Lower leg skin (tissue), 4 donors: Measurements from ENCODE around the gene SDCCAG8. TPM values are rescaled to one million over a fixed set of nuclear protein-coding genes. Genes with fewer than 3 reads are reported as not detected.

Experiments used
- DNase-seq, 2 donors: peaks; one replicate each; pipeline ENCODE4 v3.0.0-alpha.2; 2019; ENCODE audit warnings: low spot score in 2 of 2
- H3K4me3 ChIP-seq: fragments of 200-600 bp; sonication (generic); 2 replicates; pipeline ENCODE4 v1.5.1; 2017; ENCODE audit warnings: mild to moderate bottlenecking, low read depth; ENCODE audit not compliant: poor library complexity, severe bottlenecking
- POLR2A ChIP-seq, 2 donors: fragments of 450-650 bp; IDR thresholded peaks; one replicate each; pipeline ENCODE4 v1.6.1; 2016 to 2017; ENCODE audit warnings: antibody characterized with exemption in 2 of 2, mild to moderate bottlenecking in 1 of 2, moderate library complexity in 1 of 2
- WGBS, 2 donors: methylation state at CpG; one replicate each; pipeline ENCODE4 v1.1.5; 2018; 5-methylcytosine and 5-hydroxymethylcytosine counted together
- intact Hi-C: fragments of 100-400 bp; cut with DNase I; formaldehyde crosslinking; loops from one replicate; pipeline ENCODE4 v1.15.0; 2023; ENCODE audit warnings: low total_unique reads
- total RNA-seq, 4 donors: library from RNA; depleted of rRNA; stranded (reverse); fragments of >200 nt; gene quantifications; one replicate each; pipeline ENCODE4 v1.1.0, GENCODE V29; 2016
- TF ChIP-seq, protein P1 (sequence below), 3 donors: fragments of 450-650 bp; IDR thresholded peaks; one replicate each; pipeline ENCODE4 v1.5.1; 2016; ENCODE audit warnings: antibody characterized with exemption in 3 of 3, mild to moderate bottlenecking in 3 of 3, moderate library complexity in 2 of 3

The SDCCAG8 gene
- total RNA-seq, 4 donors from 2014 or later, result 20.0 to 53.6 (median 48.9) TPM

DNA sequence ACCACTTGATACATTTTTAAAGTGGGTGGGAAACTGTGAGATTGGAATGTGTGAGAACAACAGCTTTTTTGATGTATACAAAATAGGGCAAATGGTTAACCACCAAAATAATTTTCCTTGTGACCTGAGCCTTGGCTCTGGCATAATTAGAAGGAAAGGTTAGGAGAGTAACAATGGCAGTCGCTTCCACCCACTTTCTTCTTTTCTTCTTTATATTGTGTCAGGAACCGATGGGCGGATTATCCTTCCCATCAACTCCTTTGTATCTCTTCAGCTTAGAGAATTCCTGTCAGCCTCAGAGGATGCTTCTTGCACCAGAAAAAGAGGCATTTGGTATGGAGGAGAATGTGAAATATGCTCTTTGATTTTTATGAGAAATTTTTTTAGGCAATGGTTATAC lies 90.6 kb downstream of the SDCCAG8 start:
- DNase-seq, result no peak
- TF ChIP-seq POLR2A (IDR thresholded peaks at IDR 0.05), result no peak
- TF ChIP-seq, protein P1, sequence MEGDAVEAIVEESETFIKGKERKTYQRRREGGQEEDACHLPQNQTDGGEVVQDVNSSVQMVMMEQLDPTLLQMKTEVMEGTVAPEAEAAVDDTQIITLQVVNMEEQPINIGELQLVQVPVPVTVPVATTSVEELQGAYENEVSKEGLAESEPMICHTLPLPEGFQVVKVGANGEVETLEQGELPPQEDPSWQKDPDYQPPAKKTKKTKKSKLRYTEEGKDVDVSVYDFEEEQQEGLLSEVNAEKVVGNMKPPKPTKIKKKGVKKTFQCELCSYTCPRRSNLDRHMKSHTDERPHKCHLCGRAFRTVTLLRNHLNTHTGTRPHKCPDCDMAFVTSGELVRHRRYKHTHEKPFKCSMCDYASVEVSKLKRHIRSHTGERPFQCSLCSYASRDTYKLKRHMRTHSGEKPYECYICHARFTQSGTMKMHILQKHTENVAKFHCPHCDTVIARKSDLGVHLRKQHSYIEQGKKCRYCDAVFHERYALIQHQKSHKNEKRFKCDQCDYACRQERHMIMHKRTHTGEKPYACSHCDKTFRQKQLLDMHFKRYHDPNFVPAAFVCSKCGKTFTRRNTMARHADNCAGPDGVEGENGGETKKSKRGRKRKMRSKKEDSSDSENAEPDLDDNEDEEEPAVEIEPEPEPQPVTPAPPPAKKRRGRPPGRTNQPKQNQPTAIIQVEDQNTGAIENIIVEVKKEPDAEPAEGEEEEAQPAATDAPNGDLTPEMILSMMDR (IDR thresholded peaks at IDR 0.05), result no peak
- 94 to 95% methylated on average over 3 of the region's 3 CpGs for WGBS, 2 donors
- intact Hi-C loops, result no loop called here
- H3K4me3 ChIP-seq, result no peak overlapping the region

DNA sequence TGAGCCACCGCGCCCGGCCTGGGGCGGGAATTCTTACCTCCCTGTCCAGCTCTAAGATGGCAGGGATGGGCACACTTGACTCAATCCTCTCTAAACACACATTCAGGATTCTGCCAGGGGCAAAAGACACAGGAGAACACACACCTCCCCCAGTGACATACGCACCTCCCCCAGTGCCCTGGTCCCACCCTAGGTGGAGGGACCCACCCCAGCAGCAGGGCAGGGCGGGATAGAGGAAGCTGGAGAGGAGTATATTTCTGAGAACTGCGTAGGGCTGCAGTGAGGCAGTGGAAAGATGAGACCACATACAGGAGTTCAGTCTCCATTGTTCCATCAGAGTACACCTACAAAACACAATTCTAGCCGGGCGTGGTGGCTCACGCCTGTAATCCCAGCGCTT lies 92.5 kb downstream of the SDCCAG8 start:
- intact Hi-C loops, result no loop called here
- 99% methylated on average over 7 to 11 of the region's 11 CpGs for WGBS, 2 donors

DNA sequence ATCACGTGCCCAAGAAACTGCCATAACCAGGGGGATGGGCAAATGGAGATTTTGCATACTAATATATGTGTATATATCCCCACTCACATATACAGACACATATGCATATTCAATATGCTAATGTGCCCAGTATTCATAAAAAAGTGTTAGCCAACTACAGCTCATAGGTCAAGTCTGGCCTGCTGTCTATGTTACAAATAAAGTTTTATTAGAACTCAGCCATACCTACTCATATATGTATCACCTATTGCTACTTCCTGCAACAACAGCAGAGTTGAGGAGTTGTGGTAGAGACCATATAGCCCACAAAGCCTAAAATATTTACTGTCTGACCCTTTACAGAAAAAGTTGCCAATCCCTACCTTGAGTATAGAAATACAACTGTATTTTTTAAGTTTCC lies 93.3 kb downstream of the SDCCAG8 start:
- no peak overlapping the region for H3K4me3 ChIP-seq
- WGBS, 2 donors, result 93 to 100% methylated on average over 1 of the region's 1 CpG
- DNase-seq, result no peak
- intact Hi-C loops, result no loop called here
- TF ChIP-seq POLR2A (IDR thresholded peaks at IDR 0.05), result no peak
- TF ChIP-seq, protein P1 (IDR thresholded peaks at IDR 0.05), result no peak

More for the DNA sequence above, 92.5 kb downstream of the SDCCAG8 start:
- no peak for DNase-seq
- H3K4me3 ChIP-seq, result no peak overlapping the region
- TF ChIP-seq, protein P1 (IDR thresholded peaks at IDR 0.05), result no peak
- TF ChIP-seq POLR2A (IDR thresholded peaks at IDR 0.05), result no peak

DNA sequence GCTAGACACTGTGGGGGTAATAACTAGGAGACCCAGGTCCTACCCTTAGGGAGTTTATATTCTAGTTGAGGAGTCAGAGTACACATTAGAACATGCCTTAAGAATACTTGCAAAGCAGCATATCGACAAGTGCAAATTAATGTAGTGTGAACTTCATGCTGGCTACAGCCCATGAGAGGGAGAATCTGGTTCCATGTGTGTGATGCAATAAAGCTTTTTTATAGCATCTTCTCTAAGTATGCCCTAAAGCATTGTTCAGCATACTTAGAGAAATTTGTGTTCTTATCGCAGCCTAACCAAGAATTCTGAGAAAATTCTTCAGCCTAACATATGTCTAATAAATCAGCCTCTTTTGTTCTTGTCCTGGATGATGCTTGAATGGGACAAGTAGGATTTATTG lies 95.5 kb downstream of the SDCCAG8 start:
- DNase-seq, result no peak
- WGBS, 2 donors, result 57 to 59% methylated on average over 2 of the region's 2 CpGs
- TF ChIP-seq, protein P1 (IDR thresholded peaks at IDR 0.05), result no peak
- no peak for TF ChIP-seq POLR2A (IDR thresholded peaks at IDR 0.05)
- intact Hi-C loops, result loop anchor here (10.0 kb wide), 1 partner anchor 923 kb away; no protein-coding TSS in a partner anchor
- no peak overlapping the region for H3K4me3 ChIP-seq

DNA sequence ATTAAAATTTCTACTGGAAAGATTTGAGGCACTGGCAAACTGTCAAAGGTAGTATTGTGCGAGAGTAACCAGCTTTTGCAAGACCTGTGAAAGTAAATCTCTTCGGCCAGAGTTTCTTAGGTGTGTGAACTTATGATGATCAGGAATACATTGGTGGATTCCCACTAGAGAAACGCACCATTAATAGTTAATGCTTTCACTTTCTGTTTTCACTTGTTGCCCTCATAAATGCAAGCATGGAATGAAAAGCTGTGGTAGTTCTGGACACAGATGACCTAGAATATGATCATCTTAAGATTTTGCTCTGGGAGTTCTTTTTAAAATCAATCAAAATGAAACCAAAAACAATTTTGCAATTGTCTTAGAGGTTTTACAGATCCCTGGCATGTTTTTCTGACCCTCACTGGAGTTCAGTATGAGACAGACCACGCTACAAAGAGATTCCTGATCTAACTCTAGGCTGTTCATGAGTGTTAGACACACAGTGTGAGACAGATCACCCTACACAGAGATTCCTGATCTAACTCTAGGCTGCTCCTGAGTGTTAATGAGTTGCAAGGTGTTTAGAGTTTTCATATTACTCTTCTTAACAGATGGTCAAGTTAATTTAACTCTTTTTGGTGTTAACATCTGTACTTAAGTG lies 98.8 kb downstream of the SDCCAG8 start:
- TF ChIP-seq, protein P1 (IDR thresholded peaks at IDR 0.05), result no peak
- TF ChIP-seq POLR2A (IDR thresholded peaks at IDR 0.05), result no peak
- 39 to 54% methylated on average over 4 of the region's 4 CpGs for WGBS, 2 donors
- no peak overlapping the region for H3K4me3 ChIP-seq
- intact Hi-C loops, result loop anchor here (5.0 to 10.0 kb wide), 2 partner anchors 398 to 920 kb away; no protein-coding TSS in a partner anchor
- no peak for DNase-seq

DNA sequence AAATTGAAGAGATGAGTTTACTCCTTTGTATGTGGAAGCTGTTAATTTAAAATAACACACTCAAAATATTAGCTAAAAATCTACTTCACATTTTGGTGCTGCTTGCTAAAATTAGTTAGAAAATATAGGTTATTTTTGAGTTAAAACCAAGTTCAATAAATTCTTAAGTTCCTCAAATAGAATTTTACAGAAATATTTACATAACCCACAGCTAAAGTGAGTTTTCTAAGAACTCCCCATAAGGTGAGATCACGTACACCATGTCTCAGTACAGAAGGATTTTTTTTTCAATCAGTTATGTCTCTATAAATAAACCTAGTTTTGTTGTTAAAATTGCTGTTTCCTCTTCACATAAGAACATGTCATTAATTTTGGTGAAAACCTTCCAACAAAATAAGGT lies 108.0 kb downstream of the SDCCAG8 start:
- intact Hi-C loops, result no loop called here
- no peak overlapping the region for H3K4me3 ChIP-seq
- no peak for TF ChIP-seq POLR2A (IDR thresholded peaks at IDR 0.05)
- TF ChIP-seq, protein P1 (IDR thresholded peaks at IDR 0.05), result no peak
- no peak for DNase-seq
- WGBS, 2 donors, result 92 to 96% methylated on average over 1 of the region's 1 CpG
